M059J (cell line): ENCODE data around the gene GDPGP1. TPM values are rescaled to one million over a fixed set of nuclear protein-coding genes. Genes with fewer than 3 reads are reported as not detected.
A peak's percentile ranks its signal among the peaks of the same experiment; 100 is the strongest.
"Not testable (repeated sequence)": the region's sequence is repeated elsewhere in the genome, so short reads cannot be mapped to it uniquely, and the experiment has no call there.

ENCODE experiments used
- DNase-seq: peaks from one replicate; pipeline ENCODE4 v3.0.0-alpha.2; 2012; ENCODE audit warnings: low read depth
- total RNA-seq: library from RNA; depleted of rRNA; stranded (reverse); fragments of >200 nt; shearing (Covaris generic); gene quantifications from 2 replicates; pipeline ENCODE4 v1.2.3, GENCODE V29; 2014; rRNA removed

Gene GDPGP1, protein sequence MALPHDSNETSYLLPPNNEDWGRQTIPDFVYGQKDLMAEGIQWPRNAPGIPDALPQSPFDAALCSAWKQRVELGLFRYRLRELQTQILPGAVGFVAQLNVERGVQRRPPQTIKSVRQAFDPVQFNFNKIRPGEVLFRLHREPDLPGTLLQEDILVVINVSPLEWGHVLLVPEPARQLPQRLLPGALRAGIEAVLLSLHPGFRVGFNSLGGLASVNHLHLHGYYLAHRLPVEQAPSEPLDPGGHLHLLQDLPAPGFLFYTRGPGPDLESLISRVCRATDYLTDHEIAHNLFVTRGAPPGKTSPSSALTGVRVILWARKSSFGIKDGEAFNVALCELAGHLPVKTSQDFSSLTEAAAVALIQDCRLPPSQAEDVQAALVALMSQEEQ
- 3.5 and 11.2 TPM in 2 replicates for total RNA-seq

- DNase-seq, result no peak
Measured at GRCh38 chr15:90234096-90234988, at the start of gene GDPGP1. GDPGP1 (plus strand) TSS chr15:90234209; CDS start chr15:90240909, 6,700 bp downstream.

DNA sequence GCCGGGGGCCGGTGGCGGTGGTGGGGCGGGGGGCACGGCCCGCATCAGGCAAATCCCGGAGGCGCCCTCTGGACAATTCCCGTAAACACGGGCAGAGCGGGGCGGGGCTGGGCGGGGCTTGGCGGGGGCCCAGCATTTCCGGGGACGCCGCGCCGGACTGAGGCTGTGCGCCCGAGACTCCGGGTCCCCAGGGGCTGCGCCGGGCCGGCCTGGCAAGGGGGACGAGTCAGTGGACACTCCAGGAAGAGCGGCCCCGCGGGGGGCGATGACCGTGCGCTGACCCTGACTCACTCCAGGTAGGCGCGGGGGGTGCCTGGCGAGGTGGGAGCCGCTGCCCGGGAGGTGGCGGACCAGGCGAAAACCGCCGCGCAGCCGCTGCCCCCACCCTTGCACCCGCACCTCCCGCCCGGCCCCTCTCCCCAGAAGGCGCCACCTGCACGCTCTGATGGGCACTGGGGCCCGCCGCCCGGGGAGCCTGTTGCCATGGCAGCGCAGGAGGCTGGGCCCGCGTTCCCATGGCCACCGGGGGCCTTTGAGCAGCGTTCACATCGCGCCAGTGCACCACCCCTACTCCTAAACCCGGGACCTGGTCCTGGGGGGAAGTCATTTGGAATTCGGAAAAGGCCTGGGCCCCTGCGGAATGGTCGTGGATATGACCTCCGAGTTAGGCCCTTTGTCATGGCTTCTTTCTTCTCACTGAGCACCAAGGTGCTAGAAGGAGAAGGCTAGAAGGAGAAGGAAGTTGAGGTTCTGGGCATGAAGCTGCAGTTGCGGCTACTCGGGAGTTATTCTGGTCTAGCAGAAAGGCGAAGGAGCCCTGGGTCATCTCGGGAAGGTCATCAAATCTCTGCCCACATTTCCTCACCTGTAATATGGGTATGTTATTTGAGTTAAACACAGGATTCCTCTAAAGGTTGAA is 49.0 kb upstream of the GDPGP1 start:
- DNase-seq, result peak; percentile 66

GRCh38 chr15:90187257-90187868 is 46.6 kb upstream of the GDPGP1 start:
- no peak for DNase-seq

GRCh38 chr15:90188065-90188464 is 45.9 kb upstream of the GDPGP1 start:
- DNase-seq, result not testable (repeated sequence)

- DNase-seq, result no peak
Measured at GRCh38 chr15:90188914-90189748, 44.9 kb upstream of the GDPGP1 start.

GRCh38 chr15:90189781-90190467 is 44.1 kb upstream of the GDPGP1 start:
- DNase-seq, result no peak

GRCh38 chr15:90190606-90191343 is 43.2 kb upstream of the GDPGP1 start:
- no peak for DNase-seq

GRCh38 chr15:90191344-90191687 is 42.7 kb upstream of the GDPGP1 start:
- no peak for DNase-seq

GRCh38 chr15:90191794-90192509 is 42.1 kb upstream of the GDPGP1 start:
- DNase-seq, result peak; percentile 40

GRCh38 chr15:90192961-90193786 is 40.8 kb upstream of the GDPGP1 start:
- DNase-seq, result no peak

DNA sequence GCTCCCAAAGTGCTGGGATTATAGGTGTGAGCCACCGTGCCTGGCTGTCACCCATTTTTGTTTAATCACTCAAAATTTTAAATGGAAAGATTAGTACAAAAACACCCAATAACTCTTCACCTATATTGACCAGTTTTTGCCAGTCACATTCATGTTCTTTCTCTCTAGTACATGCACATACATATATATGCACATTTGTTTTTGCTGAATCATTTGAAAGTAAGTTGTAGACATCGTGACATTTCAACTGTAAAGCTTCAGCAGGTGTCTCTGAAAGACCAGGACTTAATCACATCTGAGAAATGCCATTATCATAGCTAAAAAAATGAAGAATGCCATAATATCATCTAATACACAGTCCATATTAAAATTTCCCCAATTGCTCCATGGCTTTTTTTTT is 39.4 kb upstream of the GDPGP1 start:
- no peak for DNase-seq

GRCh38 chr15:90200534-90201129 is 33.4 kb upstream of the GDPGP1 start:
- DNase-seq, result no peak

DNA sequence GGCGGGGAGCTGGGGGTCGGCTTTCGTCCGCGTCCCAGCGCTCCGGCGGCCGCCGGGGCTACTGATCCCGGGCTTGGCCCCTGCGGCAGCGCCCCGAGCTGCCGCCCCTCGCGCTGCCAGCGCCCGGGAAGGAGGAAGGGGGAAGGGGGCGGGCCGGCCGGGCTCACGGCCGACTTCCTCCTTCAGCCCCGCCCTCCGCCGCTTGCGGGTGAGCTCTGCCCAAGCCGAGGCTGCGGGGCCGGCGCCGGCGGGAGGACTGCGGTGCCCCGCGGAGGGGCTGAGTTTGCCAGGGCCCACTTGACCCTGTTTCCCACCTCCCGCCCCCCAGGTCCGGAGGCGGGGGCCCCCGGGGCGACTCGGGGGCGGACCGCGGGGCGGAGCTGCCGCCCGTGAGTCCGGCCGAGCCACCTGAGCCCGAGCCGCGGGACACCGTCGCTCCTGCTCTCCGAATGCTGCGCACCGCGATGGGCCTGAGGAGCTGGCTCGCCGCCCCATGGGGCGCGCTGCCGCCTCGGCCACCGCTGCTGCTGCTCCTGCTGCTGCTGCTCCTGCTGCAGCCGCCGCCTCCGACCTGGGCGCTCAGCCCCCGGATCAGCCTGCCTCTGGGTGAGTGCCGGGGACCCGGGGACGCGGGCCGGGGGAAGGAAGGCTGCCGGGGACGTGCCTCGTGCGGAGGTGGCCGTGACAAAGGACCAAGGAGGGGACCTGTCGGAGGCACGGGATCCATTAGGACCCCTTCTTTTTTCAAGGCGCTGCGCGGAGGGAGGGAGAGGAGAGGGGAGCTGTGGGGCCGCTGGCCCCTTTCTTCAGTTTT is 32.7 kb upstream of the GDPGP1 start, which contains the start of gene SEMA4B:
TSS of gene SEMA4B (plus strand) at position 201 of the 814 bp plus-strand sequence. CDS start at position 450, 249 bp downstream.
- DNase-seq, result peak; percentile 56

- DNase-seq, result no peak
Measured at GRCh38 chr15:90201944-90202375, 32.0 kb upstream of the GDPGP1 start.

DNA sequence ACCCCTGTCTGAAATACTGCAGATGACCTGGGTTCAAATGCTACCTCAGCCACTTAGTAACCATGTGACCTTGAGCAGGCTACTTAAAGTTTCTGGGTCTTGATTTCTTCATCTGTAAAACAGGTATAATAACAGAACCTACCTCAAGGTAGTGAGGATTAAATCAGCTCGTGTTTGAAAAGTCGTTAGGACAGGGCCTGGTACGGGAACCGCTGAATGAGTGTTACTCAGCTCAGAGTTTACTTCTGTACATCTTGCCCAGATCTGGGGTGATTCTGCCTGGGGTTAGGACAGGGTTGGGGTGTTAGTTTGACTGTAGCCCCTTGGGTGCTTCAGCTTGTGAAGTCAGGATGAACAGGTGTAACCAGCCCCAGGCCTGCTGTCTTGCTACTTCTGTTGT is 31.1 kb upstream of the GDPGP1 start:
- no peak for DNase-seq

DNA sequence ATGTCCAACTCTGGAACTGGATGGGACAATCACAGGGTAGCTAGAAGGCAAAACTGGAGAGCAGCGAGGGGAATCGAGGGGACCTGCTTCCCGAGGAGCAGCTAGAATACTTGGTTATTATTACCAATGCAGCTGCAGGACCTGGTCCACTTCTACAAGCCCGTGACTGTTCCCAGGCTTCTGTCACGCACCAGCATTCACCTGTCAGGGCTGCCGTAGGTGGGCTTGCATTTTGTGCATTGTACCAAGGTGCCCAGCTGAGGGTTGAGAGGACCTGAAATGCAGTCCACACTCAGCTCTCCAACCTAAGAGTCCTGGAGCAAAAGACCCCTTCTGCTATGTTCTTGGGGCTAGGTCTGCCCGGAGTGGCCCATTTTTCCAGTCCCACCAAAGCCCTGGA is 30.5 kb upstream of the GDPGP1 start:
- DNase-seq, result no peak
